K562 (cell line): ENCODE measurements around the gene ADCY5. TPM values are rescaled to one million over a fixed set of nuclear protein-coding genes. Genes with fewer than 3 reads are reported as not detected.

Source experiments
- ATAC-seq: fragments of 200-7000 bp; cut with Tn5 transposase; 3 replicates; pipeline ENCODE4 v1.9.1; 2020; ENCODE audit warnings: moderate library complexity
- BruUV-seq: library from RNA; stranded (reverse); fragments of 400-500 nt; replicated peaks from 2 replicates; lab custom pipeline; 2021; lab: Mats Ljungman, UMichigan
- CTCF ChIA-PET: fragments of 300-600 bp; formaldehyde crosslinking; extraction: SDS; loops from one replicate; lab custom pipeline; 2021; ENCODE audit warnings: low intra/inter-chr PET ratio; lab: Yijun Ruan, JAX
- POLR2A ChIA-PET: fragments of 300-600, 350-650 bp; sonication (Branson Sonifier 250); formaldehyde crosslinking; extraction: SDS; loops from one replicate; lab custom pipeline; 2021; ENCODE audit warnings: antibody characterized with exemption, inconsistent platforms; lab: Yijun Ruan, JAX
- DNase-seq, 4 experiments: peaks; one replicate each; pipeline versions ENCODE4 v3.0.0 to v3.0.0-alpha.2; 2011 to 2018; ENCODE audit warnings: low spot score in 3 of 4, mixed read lengths in 3 of 4; ENCODE audit errors: extremely low read depth in 1 of 4
- FAIRE-seq: peaks from 2 replicates; lab custom pipeline; 2011; peaks lifted over from hg19 to GRCh38; lab: Jason Lieb, UNC
- H2AFZ ChIP-seq: 2 replicates; pipeline ENCODE4 v1.6.0; 2011; ENCODE audit warnings: low read depth, low read length, control low read depth, inconsistent platforms
- H3K27ac ChIP-seq: fragments of 200-600 bp; 3 replicates; pipeline ENCODE4 v1.8.0; 2011; ENCODE audit warnings: low read depth, mild to moderate bottlenecking, control low read depth, inconsistent platforms, low read length, moderate library complexity, mixed read lengths; ENCODE audit errors: extremely low read depth
- H3K27me3 ChIP-seq, 2 experiments: fragments of 300-600 bp in 1 of 2; 2 replicates in 1 of 2; 3 replicates in 1 of 2; pipeline versions ENCODE4 v1.6.0 to v1.8.0; 2011; ENCODE audit warnings: inconsistent platforms in 2 of 2, low read length in 2 of 2, mild to moderate bottlenecking in 1 of 2, mixed read lengths in 1 of 2, moderate library complexity in 1 of 2; ENCODE audit not compliant: control insufficient read depth in 2 of 2, insufficient read depth in 2 of 2
- H3K36me3 ChIP-seq: fragments of 300-600 bp; 3 replicates; pipeline ENCODE4 v1.8.0; 2011; ENCODE audit warnings: mild to moderate bottlenecking, low read length, inconsistent platforms; ENCODE audit not compliant: control insufficient read depth, insufficient read depth
- H3K4me1 ChIP-seq, 2 experiments: fragments of 200-600 bp in 1 of 2; replicated peaks in 1 of 2; 2 replicates in 1 of 2; 3 replicates in 1 of 2; pipeline versions ENCODE4 v1.5.1 to v1.8.0; 2011; ENCODE audit warnings: inconsistent platforms in 2 of 2, low read length in 2 of 2, mild to moderate bottlenecking in 1 of 2, mixed read lengths in 1 of 2, moderate library complexity in 1 of 2; ENCODE audit not compliant: control insufficient read depth in 2 of 2, insufficient read depth in 2 of 2
- H3K4me2 ChIP-seq: 2 replicates; pipeline ENCODE4 v1.6.1; 2011; ENCODE audit warnings: low read length, control low read depth, inconsistent platforms, mixed read lengths; ENCODE audit not compliant: insufficient read depth
- H3K4me3 ChIP-seq: fragments of 200-600 bp; sonication (generic), shearing (Covaris generic); 2 replicates; pipeline ENCODE4 v1.5.1; 2016; ENCODE audit warnings: control low read depth, inconsistent platforms
- H3K79me2 ChIP-seq: fragments of 200-600 bp; 3 replicates; pipeline ENCODE4 v1.8.0; 2011; ENCODE audit warnings: low read length, inconsistent platforms; ENCODE audit not compliant: control insufficient read depth, insufficient read depth
- H3K9ac ChIP-seq, 2 experiments: 2 replicates each; pipeline versions ENCODE4 v1.6.0 to v1.6.1; 2011; ENCODE audit warnings: low read depth in 2 of 2, low read length in 2 of 2, control low read depth in 1 of 2, inconsistent platforms in 1 of 2, mild to moderate bottlenecking in 1 of 2, mixed read lengths in 1 of 2; ENCODE audit not compliant: insufficient read depth in 1 of 2
- H3K9me1 ChIP-seq: one replicate; pipeline ENCODE4 v1.6.0; 2011; ENCODE audit warnings: inconsistent platforms, mild to moderate bottlenecking, low read length, moderate library complexity; ENCODE audit not compliant: control insufficient read depth, insufficient read depth
- H3K9me3 ChIP-seq: replicated peaks from 2 replicates; pipeline ENCODE4 v1.5.1; 2011; ENCODE audit warnings: low read depth, low read length, inconsistent platforms; ENCODE audit not compliant: control insufficient read depth, insufficient read depth
- H4K20me1 ChIP-seq: replicated peaks from 2 replicates; pipeline ENCODE4 v1.6.1; 2011; ENCODE audit warnings: low read length, inconsistent platforms, mixed read lengths; ENCODE audit not compliant: control insufficient read depth, insufficient read depth
- ARID3B ChIP-seq: fragments of 250-450 bp; sonication (Bioruptor Pico); IDR thresholded peaks from 2 replicates; pipeline ENCODE4 v1.4.0; 2020; ENCODE audit warnings: borderline replicate concordance
- CEBPG ChIP-seq, 3 experiments: fragments of 200-800 bp in 1 of 3; sonication (Bioruptor generic) in 1 of 3; sonication (generic) in 1 of 3; formaldehyde crosslinking in 1 of 3; IDR thresholded peaks in 2 of 3; conservative IDR thresholded peaks in 1 of 3; 2 replicates each; pipeline versions ENCODE4 v1.6.1 to v1.8.0; 2016 to 2022; ENCODE audit warnings: missing compliant biosample characterization in 2 of 3, missing genetic modification characterization in 2 of 3, mild to moderate bottlenecking in 1 of 3, missing genetic modification reagents in 1 of 3
- E2F4 ChIP-seq: sonication (generic); formaldehyde crosslinking; IDR thresholded peaks from 2 replicates; pipeline ENCODE4 v1.8.0; 2022; ENCODE audit warnings: mild to moderate bottlenecking, low read depth, missing genetic modification reagents
- NFE2 ChIP-seq: IDR thresholded peaks from 2 replicates; pipeline ENCODE4 v1.6.1; 2014; ENCODE audit warnings: antibody characterized with exemption, low read depth
- POLR2AphosphoS5 ChIP-seq: IDR thresholded peaks from 2 replicates; pipeline ENCODE4 v1.6.1; 2011; ENCODE audit warnings: mild to moderate bottlenecking, low read depth, low read length, moderate library complexity; ENCODE audit not compliant: control insufficient read depth, insufficient read depth
- POLR3G ChIP-seq: IDR thresholded peaks from 2 replicates; pipeline ENCODE4 v1.6.1; 2011; ENCODE audit not compliant: insufficient read length, insufficient replicate concordance; ENCODE audit errors: extremely low read depth
- PYGO2 ChIP-seq: fragments of 450-650 bp; IDR thresholded peaks from 2 replicates; pipeline ENCODE4 v1.6.1; 2016; ENCODE audit warnings: mild to moderate bottlenecking, missing genetic modification characterization, moderate library complexity, missing compliant biosample characterization
- SMAD2 ChIP-seq: fragments of 150-350 bp; IDR thresholded peaks from 2 replicates; pipeline ENCODE4 v1.6.1; 2014; ENCODE audit warnings: low read depth, mild to moderate bottlenecking, low read length
- ZBTB7A ChIP-seq: IDR thresholded peaks from 2 replicates; pipeline ENCODE4 v1.6.1; 2011; ENCODE audit warnings: low read depth, mild to moderate bottlenecking, low read length, moderate library complexity, borderline replicate concordance; ENCODE audit not compliant: control insufficient read depth
- ZNF444 ChIP-seq: fragments of 250-450 bp; sonication (Bioruptor Pico); IDR thresholded peaks from 2 replicates; pipeline ENCODE4 v1.4.0; 2020; ENCODE audit warnings: mild to moderate bottlenecking, moderate library complexity
- ZNF511 ChIP-seq: sonication (generic); formaldehyde crosslinking; IDR thresholded peaks from 2 replicates; pipeline ENCODE4 v1.8.0; 2022; ENCODE audit warnings: mild to moderate bottlenecking, missing genetic modification reagents
- WGBS: fragments of 100-300 bp; shearing (Covaris generic); methylation state at CpG from one replicate; pipeline ENCODE4 v1.1.6; 2016; ENCODE audit warnings: low coverage, mixed read lengths; ENCODE audit not compliant: insufficient coverage; ENCODE audit errors: missing lambda C conversion rate; 5-methylcytosine and 5-hydroxymethylcytosine counted together
- in situ Hi-C: fragments of 300-500 bp; cut with MboI; formaldehyde crosslinking; loops from 4 replicates; pipeline ENCODE4 v1.15.0; 2018; ENCODE audit warnings: inconsistent platforms, mixed read lengths
- intact Hi-C: fragments of 100-400 bp; cut with micrococcal nuclease; formaldehyde crosslinking; loops from 2 replicates; pipeline ENCODE4 v1.14.2; 2022
- polyA plus RNA-seq, 8 experiments: library from polyadenylated mRNA; depleted of rRNA in 4 of 8; stranded (reverse) in 5 of 8; unstranded in 3 of 8; fragments of >200 nt; fragmentation: Nextera tagmentation in 2 of 8; fragmentation: Illumina TruSeq in 1 of 8; extraction: Ambion mirVana in 2 of 8; extraction: Trizol in 1 of 8; gene quantifications; 2 replicates each; pipeline versions ENCODE4 v1.2.1 to v1.2.3, GENCODE V29; 2011 to 2014; ENCODE audit warnings: inconsistent platforms in 1 of 8, missing spikeins in 1 of 8
- total RNA-seq, 7 experiments: library from RNA; depleted of rRNA in 6 of 7; stranded (reverse); fragments of >200 nt in 6 of 7; fragmentation: Illumina TruSeq in 2 of 7; extraction: Trizol in 2 of 7; gene quantifications; 2 replicates each; pipeline versions ENCODE4 v1.2.1 to v1.2.3, GENCODE V29; 2011 to 2021; ENCODE audit warnings: low replicate concordance in 1 of 7
- TF ChIP-seq, protein P1 (sequence below): fragments of 250-450 bp; sonication (Bioruptor Pico); IDR thresholded peaks from 2 replicates; pipeline ENCODE4 v1.5.0; 2021; ENCODE audit warnings: mild to moderate bottlenecking, borderline replicate concordance

The ADCY5 gene
- total and polyA plus RNA-seq, 9 of the 15 experiments (the other 6 are each of a cell fraction or from before 2014, with no cell fraction given) = under 0.01 TPM; not detected in 8

DNA sequence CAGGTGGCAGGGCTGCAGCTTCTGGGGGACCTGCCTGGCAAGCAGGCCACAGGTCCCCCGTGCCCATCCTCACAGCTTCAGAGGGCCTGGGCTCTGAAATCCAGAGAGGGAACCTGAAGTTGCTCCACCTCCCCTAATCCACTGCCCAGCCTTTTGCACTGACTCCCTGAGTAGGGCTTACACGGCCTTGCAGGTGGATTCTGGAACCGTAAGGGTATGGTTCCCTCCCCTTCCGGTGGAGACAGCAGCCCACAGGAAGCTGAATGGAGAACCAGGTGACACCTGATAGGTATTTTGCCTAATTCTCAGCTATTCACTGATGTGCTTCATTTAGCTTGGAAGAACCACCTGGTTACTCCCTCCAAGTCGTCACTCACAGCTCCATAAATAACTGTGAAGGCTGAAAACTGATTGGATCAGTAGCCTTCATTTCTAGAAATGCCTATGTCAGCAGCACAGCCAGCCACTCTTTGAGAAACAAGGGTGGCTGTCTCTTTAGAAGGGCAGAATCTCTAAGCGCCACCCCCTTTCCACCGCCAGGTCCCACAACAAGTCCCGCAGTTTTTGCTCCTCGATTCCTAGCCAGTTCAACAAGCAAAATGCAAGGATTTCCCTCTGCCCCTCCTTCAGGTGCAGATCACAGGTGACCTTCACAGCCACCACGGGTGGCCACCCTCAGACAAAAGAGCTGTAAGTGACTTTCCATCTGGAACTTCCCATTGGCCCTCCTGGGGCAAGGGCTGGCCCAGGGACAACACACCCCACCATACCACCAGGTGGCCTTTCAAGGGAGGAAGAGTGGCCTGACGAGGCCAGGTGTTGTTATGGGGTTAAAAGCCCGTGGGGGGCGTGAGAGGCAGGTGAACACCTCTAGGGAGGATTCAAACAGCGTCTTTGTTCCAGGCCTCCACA lies 134.3 kb downstream of the ADCY5 start (continued):
- TF ChIP-seq PYGO2 (tag) = no peak

DNA sequence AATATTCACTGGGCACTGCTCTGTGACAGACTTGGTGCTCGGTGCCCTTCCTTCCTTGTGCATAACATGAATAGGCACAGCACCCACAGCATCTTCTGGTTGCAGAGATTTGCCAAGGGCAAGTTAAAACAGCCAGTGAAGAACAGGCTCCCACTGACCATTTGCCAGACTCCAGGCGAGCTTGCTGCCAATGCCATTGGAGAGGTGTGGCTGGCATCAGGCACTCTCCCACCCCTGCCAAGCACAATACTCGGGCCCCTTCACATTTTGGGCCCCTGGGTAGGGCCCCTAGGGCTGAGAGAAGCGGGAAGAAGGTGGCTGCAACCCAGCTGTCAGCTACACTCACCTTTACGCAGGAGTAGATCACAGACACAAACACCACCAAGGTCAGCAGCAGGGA lies 135.0 kb downstream of the ADCY5 start:
- H4K20me1 ChIP-seq = no peaks in the 10 kb centered on the region
- no peak overlapping the region for H3K27ac ChIP-seq
- POLR2A ChIA-PET = interaction anchor here (0.5 kb wide), 1 partner anchor 248 kb away, joined by 3 read pairs; no protein-coding TSS in a partner anchor
- in situ Hi-C loops (no loop called here), intact Hi-C loops (no loop called here)
- no peaks in the 10 kb centered on the region for H3K4me1 ChIP-seq
- H3K27me3 ChIP-seq = peaks cover 9 to 46% of the 10 kb centered on the region in 2 experiments; a peak in 4 of 5 replicates
- no peaks in the 10 kb centered on the region for H3K36me3 ChIP-seq
- H3K79me2 ChIP-seq = no peaks in the 10 kb centered on the region
- WGBS = 0% methylated on average over 4 of the region's 5 CpGs
- BruUV-seq = no TSS peak
- H3K9me3 ChIP-seq = no peaks in the 10 kb centered on the region
- CTCF ChIA-PET = no interaction called here
- H3K4me3 ChIP-seq = no peak overlapping the region
- no peak for ATAC-seq
- no peak overlapping the region for H2AFZ ChIP-seq
- H3K9ac ChIP-seq = no peak overlapping the region
- H3K4me2 ChIP-seq = no peak overlapping the region
- no peak for DNase-seq
- no peak for FAIRE-seq
- H3K9me1 ChIP-seq = no peaks in the 10 kb centered on the region
- TF ChIP-seq ZBTB7A (no peak), NFE2 (no peak), E2F4 (CRISPR knock-in tag) (no peak), POLR3G (no peak), POLR2AphosphoS5 (no peak), ZNF444 (CRISPR knock-in tag) (no peak), CEBPG (CRISPR knock-in tag; IDR thresholded peaks at IDR 0.05) (no peak), CEBPG (tag; conservative IDR thresholded peaks at IDR 0.05 in 1 of 2, IDR thresholded peaks at IDR 0.05 in 1 of 2) (no peak), ARID3B (CRISPR knock-in tag) (no peak), ZNF511 (CRISPR knock-in tag) (no peak), SMAD2 (no peak)
- TF ChIP-seq, protein P1, sequence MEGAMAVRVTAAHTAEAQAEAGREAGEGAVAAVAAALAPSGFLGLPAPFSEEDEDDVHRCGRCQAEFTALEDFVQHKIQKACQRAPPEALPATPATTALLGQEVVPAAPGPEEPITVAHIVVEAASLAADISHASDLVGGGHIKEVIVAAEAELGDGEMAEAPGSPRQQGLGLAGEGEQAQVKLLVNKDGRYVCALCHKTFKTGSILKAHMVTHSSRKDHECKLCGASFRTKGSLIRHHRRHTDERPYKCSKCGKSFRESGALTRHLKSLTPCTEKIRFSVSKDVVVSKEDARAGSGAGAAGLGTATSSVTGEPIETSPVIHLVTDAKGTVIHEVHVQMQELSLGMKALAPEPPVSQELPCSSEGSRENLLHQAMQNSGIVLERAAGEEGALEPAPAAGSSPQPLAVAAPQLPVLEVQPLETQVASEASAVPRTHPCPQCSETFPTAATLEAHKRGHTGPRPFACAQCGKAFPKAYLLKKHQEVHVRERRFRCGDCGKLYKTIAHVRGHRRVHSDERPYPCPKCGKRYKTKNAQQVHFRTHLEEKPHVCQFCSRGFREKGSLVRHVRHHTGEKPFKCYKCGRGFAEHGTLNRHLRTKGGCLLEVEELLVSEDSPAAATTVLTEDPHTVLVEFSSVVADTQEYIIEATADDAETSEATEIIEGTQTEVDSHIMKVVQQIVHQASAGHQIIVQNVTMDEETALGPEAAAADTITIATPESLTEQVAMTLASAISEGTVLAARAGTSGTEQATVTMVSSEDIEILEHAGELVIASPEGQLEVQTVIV (CRISPR knock-in tag) = no peak
